ENCODE measurements around the gene TEX26.

TEX26 gene

DNA sequence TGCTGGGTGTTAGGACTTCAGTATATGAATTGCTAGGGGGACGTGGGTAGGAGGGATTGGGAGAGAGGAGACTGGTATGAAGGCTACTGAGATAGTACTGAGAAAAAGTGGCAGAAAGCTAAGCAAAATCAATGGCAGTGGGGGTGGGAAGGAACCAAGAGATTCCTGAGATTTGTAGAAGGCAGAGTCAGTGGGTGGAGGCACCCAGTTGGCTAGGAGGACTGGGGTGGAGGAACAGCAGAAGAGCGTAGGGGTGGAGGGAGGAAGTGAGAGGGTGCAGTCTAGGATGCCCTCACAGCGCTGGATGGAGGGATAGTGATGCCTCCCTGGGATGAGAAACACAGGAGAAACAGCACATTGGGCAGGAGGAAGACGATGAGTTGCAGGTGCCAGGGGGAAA, 32.0 kb upstream of the TEX26 start:
- H3K4me2 ChIP-seq = no peak overlapping the region
- H3K79me2 ChIP-seq (ENCODE audit: insufficient read depth, low read depth) = no peaks in the 10 kb centered on the region
- no peak overlapping the region for H3K27ac ChIP-seq
- no peaks in the 10 kb centered on the region for H3K36me3 ChIP-seq (ENCODE audit: insufficient read depth)
- H3K27me3 ChIP-seq (ENCODE audit: insufficient read depth, low read depth) = no peaks in the 10 kb centered on the region
- H3K4me3 ChIP-seq (IDR thresholded peaks at IDR 0.05; ENCODE audit: insufficient read depth, low read depth, low read length) = no peak overlapping the region
- no peak overlapping the region for H2AFZ ChIP-seq (ENCODE audit: low read depth)
- H3K4me1 ChIP-seq (ENCODE audit: low read depth, poor library complexity, severe bottlenecking) = no peaks in the 10 kb centered on the region
- H3K9ac ChIP-seq = no peak overlapping the region
- H4K20me1 ChIP-seq (ENCODE audit: insufficient read depth) = no peaks in the 10 kb centered on the region
- TF ChIP-seq, protein P1, sequence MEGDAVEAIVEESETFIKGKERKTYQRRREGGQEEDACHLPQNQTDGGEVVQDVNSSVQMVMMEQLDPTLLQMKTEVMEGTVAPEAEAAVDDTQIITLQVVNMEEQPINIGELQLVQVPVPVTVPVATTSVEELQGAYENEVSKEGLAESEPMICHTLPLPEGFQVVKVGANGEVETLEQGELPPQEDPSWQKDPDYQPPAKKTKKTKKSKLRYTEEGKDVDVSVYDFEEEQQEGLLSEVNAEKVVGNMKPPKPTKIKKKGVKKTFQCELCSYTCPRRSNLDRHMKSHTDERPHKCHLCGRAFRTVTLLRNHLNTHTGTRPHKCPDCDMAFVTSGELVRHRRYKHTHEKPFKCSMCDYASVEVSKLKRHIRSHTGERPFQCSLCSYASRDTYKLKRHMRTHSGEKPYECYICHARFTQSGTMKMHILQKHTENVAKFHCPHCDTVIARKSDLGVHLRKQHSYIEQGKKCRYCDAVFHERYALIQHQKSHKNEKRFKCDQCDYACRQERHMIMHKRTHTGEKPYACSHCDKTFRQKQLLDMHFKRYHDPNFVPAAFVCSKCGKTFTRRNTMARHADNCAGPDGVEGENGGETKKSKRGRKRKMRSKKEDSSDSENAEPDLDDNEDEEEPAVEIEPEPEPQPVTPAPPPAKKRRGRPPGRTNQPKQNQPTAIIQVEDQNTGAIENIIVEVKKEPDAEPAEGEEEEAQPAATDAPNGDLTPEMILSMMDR (conservative IDR thresholded peaks at IDR 0.05; ENCODE audit: low read depth, low read length) = no peak

DNA sequence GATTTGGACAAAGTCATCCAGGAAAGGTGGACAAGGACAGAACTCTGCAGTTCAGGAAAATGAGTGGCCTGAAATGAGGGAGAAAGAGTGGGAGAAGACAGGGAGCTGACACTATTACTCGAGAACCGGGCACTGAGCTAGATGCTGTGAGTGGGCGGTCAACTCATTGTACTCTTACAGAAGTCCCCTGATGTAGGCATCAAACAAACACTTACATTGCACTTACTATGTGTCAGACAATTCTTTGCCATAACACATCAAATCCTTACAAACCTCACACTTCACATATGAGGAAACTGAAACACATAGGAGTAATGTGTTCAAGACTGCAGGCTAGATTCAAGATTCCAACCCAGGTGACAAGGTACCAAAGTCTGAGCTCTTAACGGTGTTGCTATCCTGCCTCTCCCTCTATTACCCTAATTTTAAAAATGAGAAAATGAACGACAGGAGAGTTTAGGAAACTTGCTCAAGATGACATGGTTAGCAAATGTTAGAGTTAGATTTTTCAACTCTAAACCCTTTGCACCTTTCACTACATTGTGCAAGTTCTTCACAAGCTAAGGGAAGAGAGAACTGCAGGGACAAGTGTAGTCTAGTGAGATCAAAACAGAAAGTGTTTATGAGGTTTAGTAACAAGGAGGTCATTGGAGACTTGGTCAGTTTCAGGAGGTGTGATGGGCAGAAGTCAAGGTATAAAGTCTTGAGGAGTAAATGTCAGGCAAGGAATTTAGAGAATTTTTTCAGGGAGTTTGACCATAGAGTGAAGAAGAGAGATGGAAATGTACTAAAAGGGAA, 31.3 kb upstream of the TEX26 start:
- Histone ChIP-seq H3K27me3 (ENCODE audit: insufficient read depth, low read depth) (no peaks in the 10 kb centered on the region), H3K4me3 (IDR thresholded peaks at IDR 0.05; ENCODE audit: insufficient read depth, low read depth, low read length) (no peak overlapping the region), H3K36me3 (ENCODE audit: insufficient read depth) (no peaks in the 10 kb centered on the region), H3K9ac (no peak overlapping the region), H3K27ac (no peak overlapping the region), H4K20me1 (ENCODE audit: insufficient read depth) (no peaks in the 10 kb centered on the region), H3K4me1 (ENCODE audit: low read depth, poor library complexity, severe bottlenecking) (no peaks in the 10 kb centered on the region), H3K79me2 (ENCODE audit: insufficient read depth, low read depth) (no peaks in the 10 kb centered on the region), H2AFZ (ENCODE audit: low read depth) (no peak overlapping the region), H3K4me2 (no peak overlapping the region)
- TF ChIP-seq, protein P1 (conservative IDR thresholded peaks at IDR 0.05; ENCODE audit: low read depth, low read length) = no peak

DNA sequence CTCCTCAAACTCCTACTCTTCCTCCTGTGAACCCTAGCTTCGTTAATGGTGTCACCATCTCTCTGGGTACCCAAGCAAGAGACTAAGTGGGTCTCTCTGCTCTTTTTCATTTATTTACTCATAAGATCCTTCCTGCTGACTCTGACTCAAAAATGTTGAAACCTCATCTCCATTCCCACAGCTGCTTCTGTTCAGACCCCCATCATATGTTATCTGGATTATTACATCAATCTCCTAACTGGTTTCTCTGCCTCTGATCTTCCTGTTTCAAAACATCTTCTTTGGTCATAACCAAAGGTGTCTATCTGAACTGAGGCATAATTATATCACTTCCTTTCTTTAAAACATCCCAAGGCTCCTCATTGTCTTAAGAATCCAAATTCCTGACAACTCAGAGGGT, 28.4 kb upstream of the TEX26 start:
- H4K20me1 ChIP-seq (ENCODE audit: insufficient read depth) = no peaks in the 10 kb centered on the region
- H3K9ac ChIP-seq = no peak overlapping the region
- H3K27ac ChIP-seq = no peak overlapping the region
- TF ChIP-seq, protein P1 (conservative IDR thresholded peaks at IDR 0.05; ENCODE audit: low read depth, low read length) = no peak
- H3K4me2 ChIP-seq = no peak overlapping the region
- H3K4me3 ChIP-seq (IDR thresholded peaks at IDR 0.05; ENCODE audit: insufficient read depth, low read depth, low read length) = no peak overlapping the region
- H3K36me3 ChIP-seq (ENCODE audit: insufficient read depth) = no peaks in the 10 kb centered on the region
- H3K4me1 ChIP-seq (ENCODE audit: low read depth, poor library complexity, severe bottlenecking) = no peaks in the 10 kb centered on the region
- no peaks in the 10 kb centered on the region for H3K27me3 ChIP-seq (ENCODE audit: insufficient read depth, low read depth)
- no peak overlapping the region for H2AFZ ChIP-seq (ENCODE audit: low read depth)
- H3K79me2 ChIP-seq (ENCODE audit: insufficient read depth, low read depth) = no peaks in the 10 kb centered on the region

DNA sequence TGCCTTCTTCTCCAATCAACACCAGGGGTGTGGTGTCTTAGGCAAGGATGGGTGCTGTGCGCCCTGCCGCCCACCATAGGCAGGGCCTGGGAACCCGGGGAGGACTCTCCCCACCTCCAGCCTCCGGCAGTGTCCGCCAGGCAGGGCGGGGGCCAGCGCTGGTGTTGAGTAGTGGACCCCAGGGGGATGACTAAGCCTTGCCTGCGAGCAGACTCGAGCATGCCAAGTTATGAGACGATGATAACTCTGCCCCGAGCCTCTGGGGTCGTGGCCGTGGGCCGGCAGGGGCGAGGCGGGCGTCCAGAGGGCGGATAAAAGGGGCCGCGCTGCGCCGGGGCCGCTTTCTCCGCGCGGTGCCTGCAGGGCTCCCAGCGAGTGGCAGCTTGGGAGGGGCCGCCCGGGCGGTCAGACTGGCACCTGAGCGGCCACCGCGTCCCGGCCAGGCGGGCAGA, 26.5 kb upstream of the TEX26 start, which contains the start of gene MEDAG:
TSS of gene MEDAG (plus strand) at position 340 of the 452 bp plus-strand sequence. CDS start 245 bp downstream, outside the sequence.
- H2AFZ ChIP-seq (ENCODE audit: low read depth) = no peak within 1 kb of the TSS

More for the DNA sequence above, 26.5 kb upstream of the TEX26 start, which contains the start of gene MEDAG:
- Histone ChIP-seq H3K27ac (no peak within 1 kb of the TSS), H4K20me1 (ENCODE audit: insufficient read depth) (no peaks in the 10 kb centered on the region), H3K9ac (no peak within 1 kb of the TSS), H3K4me1 (ENCODE audit: low read depth, poor library complexity, severe bottlenecking) (no peaks in the 10 kb centered on the region), H3K27me3 (ENCODE audit: insufficient read depth, low read depth) (no peaks in the 10 kb centered on the region), H3K79me2 (ENCODE audit: insufficient read depth, low read depth) (no peaks in the 10 kb centered on the region), H3K4me3 (IDR thresholded peaks at IDR 0.05; ENCODE audit: insufficient read depth, low read depth, low read length) (no peak within 1 kb of the TSS), H3K4me2 (no peak within 1 kb of the TSS), H3K36me3 (ENCODE audit: insufficient read depth) (no peaks in the 10 kb centered on the region)
- TF ChIP-seq, protein P1 (conservative IDR thresholded peaks at IDR 0.05; ENCODE audit: low read depth, low read length) = no peak

Measured in KMS-11 (cell line).